ENCODE results near the gene CTTNBP2NL. TPM values are rescaled to one million over a fixed set of nuclear protein-coding genes. Genes with fewer than 3 reads are reported as not detected.
A peak's percentile ranks its signal among the peaks of the same experiment; 100 is the strongest.

The CTTNBP2NL gene
- total and polyA plus RNA-seq, 3 donors from 2014 or later: 13.8 to 19.4 (median 16.3) TPM

GRCh38 chr1:112505400-112505785 is 109.4 kb downstream of the CTTNBP2NL start:
- Histone ChIP-seq H3K36me3 (ENCODE audit: low read depth, missing control alignments) (no peaks in the 10 kb centered on the region), H3K9me3 (no peaks in the 10 kb centered on the region), H3K27ac (peak overlapping the region in 1 of 2 donors; percentile 27), H3K27me3 (no peaks in the 10 kb centered on the region), H3K4me3 (no peak overlapping the region), H3K4me1 (peaks cover 51% of the 10 kb centered on the region)
- peak; percentile 71 for DNase-seq
- 25 to 38% methylated on average over 1 of the region's 1 CpG for WGBS, 2 donors
- intact Hi-C loops (cut with DNase I; ENCODE audit: low total_unique reads): no loop called here
- TF ChIP-seq POLR2A (IDR thresholded peaks at IDR 0.05): no peak

- Histone ChIP-seq H3K9me3 (no peaks in the 10 kb centered on the region), H3K4me1 (peaks cover 51% of the 10 kb centered on the region), H3K4me3 (no peak overlapping the region), H3K27me3 (no peaks in the 10 kb centered on the region), H3K36me3 (ENCODE audit: low read depth, missing control alignments) (no peaks in the 10 kb centered on the region), H3K27ac (peak overlapping the region in 1 of 2 donors; percentile 27)
- intact Hi-C loops (cut with DNase I; ENCODE audit: low total_unique reads): no loop called here
- TF ChIP-seq POLR2A (IDR thresholded peaks at IDR 0.05) (no peak), CTCF (IDR thresholded peaks at IDR 0.05) (no peak)
- 76 to 83% methylated on average over 3 of the region's 3 CpGs for WGBS, 2 donors
- DNase-seq: no peak
Observed at GRCh38 chr1:112505878-112506277, 109.9 kb downstream of the CTTNBP2NL start.

- Histone ChIP-seq H3K4me1 (peaks cover 51% of the 10 kb centered on the region), H3K27me3 (no peaks in the 10 kb centered on the region), H3K36me3 (ENCODE audit: low read depth, missing control alignments) (no peaks in the 10 kb centered on the region), H3K4me3 (no peak overlapping the region), H3K27ac (peak overlapping the region in 1 of 2 donors; percentile 16), H3K9me3 (no peaks in the 10 kb centered on the region)
- DNase-seq: no peak
- intact Hi-C loops (cut with DNase I; ENCODE audit: low total_unique reads): no loop called here
- WGBS, 2 donors: 77 to 100% methylated on average over 1 to 2 of the region's 2 CpGs
- TF ChIP-seq CTCF (IDR thresholded peaks at IDR 0.05) (no peak), POLR2A (IDR thresholded peaks at IDR 0.05) (no peak)
Observed at GRCh38 chr1:112506306-112506705, 110.3 kb downstream of the CTTNBP2NL start.

GRCh38 chr1:112506731-112507130 is 110.7 kb downstream of the CTTNBP2NL start:
- DNase-seq: no peak
- Histone ChIP-seq H3K27me3 (no peaks in the 10 kb centered on the region), H3K9me3 (no peaks in the 10 kb centered on the region), H3K4me3 (no peak overlapping the region), H3K36me3 (ENCODE audit: low read depth, missing control alignments) (no peaks in the 10 kb centered on the region), H3K27ac (peak overlapping the region in 1 of 2 donors; percentile 16), H3K4me1 (peaks cover 47% of the 10 kb centered on the region)
- intact Hi-C loops (cut with DNase I; ENCODE audit: low total_unique reads): no loop called here
- TF ChIP-seq POLR2A (IDR thresholded peaks at IDR 0.05) (no peak), CTCF (IDR thresholded peaks at IDR 0.05) (no peak)
- WGBS, 2 donors: 75 to 82% methylated on average over 8 of the region's 8 CpGs

- intact Hi-C loops (cut with DNase I; ENCODE audit: low total_unique reads): no loop called here
- H3K9me3 ChIP-seq: no peaks in the 10 kb centered on the region
Observed at GRCh38 chr1:112507336-112507735, 111.3 kb downstream of the CTTNBP2NL start.

More at GRCh38 chr1:112507336-112507735, 111.3 kb downstream of the CTTNBP2NL start:
- Histone ChIP-seq H3K4me1 (peaks cover 44% of the 10 kb centered on the region), H3K27me3 (no peaks in the 10 kb centered on the region), H3K36me3 (ENCODE audit: low read depth, missing control alignments) (no peaks in the 10 kb centered on the region), H3K4me3 (peak overlapping the region in 1 of 2 donors; percentile 75), H3K27ac (peak overlapping the region in 1 of 2 donors; percentile 71)
- 49 to 67% methylated on average over 4 to 9 of the region's 9 CpGs for WGBS, 2 donors
- TF ChIP-seq CTCF (IDR thresholded peaks at IDR 0.05): no peak
- TF ChIP-seq POLR2A (IDR thresholded peaks at IDR 0.05): no peak
- DNase-seq: no peak

Measured in testis (tissue), 3 donors.